NCI-H1694 treated with DMSO at 0.1 percent for 48 hours (cell line): ENCODE data around the gene STARD3NL.
"Not testable (repeated sequence)": the region's sequence is repeated elsewhere in the genome, so short reads cannot be mapped to it uniquely, and the experiment has no call there.

Source experiments
- DNase-seq: peaks from one replicate; lab custom pipeline; 2025; lab: John Stamatoyannopoulos, UW

The STARD3NL gene

GRCh38 chr7:38178004-38178694 is at the start of gene STARD3NL:
TSS of gene STARD3NL (plus strand) at chr7:38178245. CDS start at chr7:38207505, 29,260 bp downstream.
- peak; percentile 99 for DNase-seq

GRCh38 chr7:38129162-38129561 is 48.9 kb upstream of the STARD3NL start:
- no peak for DNase-seq

GRCh38 chr7:38129579-38129978 is 48.5 kb upstream of the STARD3NL start:
- DNase-seq: no peak

- no peak for DNase-seq
Measured at GRCh38 chr7:38138171-38138570, 39.9 kb upstream of the STARD3NL start.

- DNase-seq: no peak
Measured at GRCh38 chr7:38141187-38141586, 36.9 kb upstream of the STARD3NL start.

- no peak for DNase-seq
Measured at GRCh38 chr7:38142736-38143135, 35.3 kb upstream of the STARD3NL start.

- DNase-seq: no peak
Measured at GRCh38 chr7:38147005-38147404, 31.0 kb upstream of the STARD3NL start.

GRCh38 chr7:38151556-38151955 is 26.5 kb upstream of the STARD3NL start:
- DNase-seq: no peak

- DNase-seq: no peak
Measured at GRCh38 chr7:38153515-38153914, 24.5 kb upstream of the STARD3NL start.

- no peak for DNase-seq
Measured at GRCh38 chr7:38154278-38154677, 23.8 kb upstream of the STARD3NL start.

- no peak for DNase-seq
Measured at GRCh38 chr7:38160003-38160571, 18.0 kb upstream of the STARD3NL start.

GRCh38 chr7:38162036-38162435 is 16.0 kb upstream of the STARD3NL start:
- no peak for DNase-seq

GRCh38 chr7:38163671-38164070 is 14.4 kb upstream of the STARD3NL start:
- DNase-seq: no peak

- no peak for DNase-seq
Measured at GRCh38 chr7:38168890-38169570, 9.0 kb upstream of the STARD3NL start.

- DNase-seq: no peak
Measured at GRCh38 chr7:38169847-38170246, 8.2 kb upstream of the STARD3NL start.

GRCh38 chr7:38171623-38172391 is 6.2 kb upstream of the STARD3NL start:
- DNase-seq: no peak

GRCh38 chr7:38175547-38175946 is 2.5 kb upstream of the STARD3NL start:
- DNase-seq: not testable (repeated sequence)

- no peak for DNase-seq
Measured at GRCh38 chr7:38177621-38178003, 433 bp upstream of the STARD3NL start.

GRCh38 chr7:38178695-38179344 is 775 bp downstream of the STARD3NL start:
- DNase-seq: no peak

- DNase-seq: no peak
Measured at GRCh38 chr7:38179776-38180226, 1.8 kb downstream of the STARD3NL start.

GRCh38 chr7:38181111-38181510 is 3.1 kb downstream of the STARD3NL start:
- no peak for DNase-seq

GRCh38 chr7:38182450-38182849 is 4.4 kb downstream of the STARD3NL start:
- no peak for DNase-seq
